Mucosa of stomach (tissue), 1 donor: ENCODE measurements around the gene PCDH1.
A peak's percentile ranks its signal among the peaks of the same experiment; 100 is the strongest.

ENCODE experiments used
- H3K27me3 ChIP-seq: one replicate; pipeline ENCODE4 v1.7.0; 2013; ENCODE audit warnings: mild to moderate bottlenecking, low read length; ENCODE audit not compliant: control insufficient read depth, insufficient read depth
- H3K36me3 ChIP-seq: one replicate; pipeline ENCODE4 v1.7.0; 2013; ENCODE audit warnings: low read length; ENCODE audit not compliant: control insufficient read depth, insufficient read depth
- H3K4me1 ChIP-seq: one replicate; pipeline ENCODE4 v1.7.0; 2013; ENCODE audit warnings: mild to moderate bottlenecking, low read length; ENCODE audit not compliant: control insufficient read depth, insufficient read depth
- H3K4me3 ChIP-seq: one replicate; pipeline ENCODE4 v1.7.0; 2013; ENCODE audit warnings: low read length
- H3K9ac ChIP-seq: one replicate; pipeline ENCODE4 v1.7.0; 2013; ENCODE audit warnings: mild to moderate bottlenecking, low read length, moderate library complexity
- H3K9me3 ChIP-seq: one replicate; pipeline ENCODE4 v1.7.0; 2013; ENCODE audit warnings: mild to moderate bottlenecking, low read length, moderate library complexity; ENCODE audit not compliant: control insufficient read depth
- donor health status: Pancreatic carcinoma.

PCDH1 gene

DNA sequence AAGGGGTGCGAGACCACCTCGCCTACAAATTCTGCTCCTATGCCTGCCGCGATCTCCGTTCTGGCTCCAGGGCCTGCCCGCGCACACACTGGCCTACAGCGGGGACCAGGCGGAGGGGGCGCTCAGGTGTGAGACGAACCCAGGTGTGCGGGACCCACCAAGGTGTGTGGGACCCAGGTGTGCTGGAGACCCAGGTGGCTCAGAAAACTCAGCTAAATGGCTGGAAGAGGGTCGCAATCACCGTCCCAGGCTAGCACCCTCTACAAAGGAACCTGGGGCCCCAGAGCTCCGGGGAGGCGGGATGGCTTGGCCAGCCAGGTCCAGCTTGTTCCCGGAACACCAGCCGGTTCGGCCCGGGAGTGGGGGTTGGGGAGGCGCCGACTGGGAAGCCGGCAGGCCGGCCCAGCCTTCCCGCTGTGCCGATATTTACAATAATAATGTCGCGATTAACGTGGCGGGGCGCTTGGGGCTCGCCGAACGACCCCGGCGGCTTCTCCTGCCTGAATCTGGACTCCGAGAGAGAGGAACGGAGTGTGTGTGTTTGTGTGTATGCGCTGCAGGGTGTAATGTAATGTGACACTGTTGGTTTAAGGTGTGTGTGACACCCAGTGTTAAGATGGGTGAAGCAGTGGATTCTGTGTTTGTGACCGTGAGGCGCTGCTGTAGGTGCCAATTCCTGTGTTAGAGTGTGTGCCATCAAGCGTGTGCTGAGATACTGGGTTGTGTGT, 1.4 kb downstream of the PCDH1 start:
- Histone ChIP-seq H3K4me1 (peaks cover 63% of the 10 kb centered on the region), H3K36me3 (no peaks in the 10 kb centered on the region), H3K9me3 (no peaks in the 10 kb centered on the region), H3K4me3 (peak overlapping the region; percentile 81), H3K27me3 (peaks cover 18% of the 10 kb centered on the region), H3K9ac (peak overlapping the region; percentile 98)

GRCh38 chr5:141875795-141876627, 2.2 kb downstream of the PCDH1 start:
- no peaks in the 10 kb centered on the region for H3K9me3 ChIP-seq
- H3K4me3 ChIP-seq = peak overlapping the region; percentile 81
- peak overlapping the region; percentile 98 for H3K9ac ChIP-seq
- peaks cover 68% of the 10 kb centered on the region for H3K4me1 ChIP-seq
- peaks cover 18% of the 10 kb centered on the region for H3K27me3 ChIP-seq
- H3K36me3 ChIP-seq = no peaks in the 10 kb centered on the region

DNA sequence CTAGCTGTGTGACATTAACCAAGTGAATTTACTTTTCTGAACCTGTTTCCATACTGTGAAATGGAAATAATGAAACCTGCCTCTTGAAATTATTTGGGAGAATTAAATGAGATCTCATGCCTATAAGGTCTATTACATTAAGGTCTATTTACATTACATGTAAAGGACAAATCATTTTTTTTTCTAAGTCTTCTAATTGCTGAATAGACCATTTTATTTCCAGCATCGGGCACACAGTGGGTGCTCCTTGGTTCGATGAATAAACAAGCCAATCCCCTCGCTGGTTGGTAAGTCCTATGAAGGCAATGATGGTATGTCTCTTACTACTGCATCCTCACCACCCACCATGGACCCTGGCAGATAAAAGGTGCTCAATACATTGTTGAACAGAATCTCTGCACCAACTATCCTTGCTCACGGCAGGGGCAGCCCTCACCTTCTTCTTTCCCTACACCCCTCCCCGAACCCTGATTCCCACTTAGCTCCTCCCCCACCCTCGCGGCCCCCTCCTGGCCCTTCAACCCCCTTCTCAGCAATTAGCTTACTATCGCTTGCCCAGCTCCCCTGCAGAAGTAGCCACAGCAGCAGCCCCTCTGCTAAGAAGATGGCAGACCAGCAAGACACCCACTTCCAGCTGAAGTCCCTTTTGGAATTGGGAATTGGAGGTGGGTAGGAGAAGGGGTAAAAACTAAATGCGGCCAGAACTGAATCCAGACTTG, 3.0 kb downstream of the PCDH1 start:
- H3K4me3 ChIP-seq = peak overlapping the region; percentile 81
- peak overlapping the region; percentile 98 for H3K9ac ChIP-seq
- H3K4me1 ChIP-seq = peaks cover 68% of the 10 kb centered on the region

DNA sequence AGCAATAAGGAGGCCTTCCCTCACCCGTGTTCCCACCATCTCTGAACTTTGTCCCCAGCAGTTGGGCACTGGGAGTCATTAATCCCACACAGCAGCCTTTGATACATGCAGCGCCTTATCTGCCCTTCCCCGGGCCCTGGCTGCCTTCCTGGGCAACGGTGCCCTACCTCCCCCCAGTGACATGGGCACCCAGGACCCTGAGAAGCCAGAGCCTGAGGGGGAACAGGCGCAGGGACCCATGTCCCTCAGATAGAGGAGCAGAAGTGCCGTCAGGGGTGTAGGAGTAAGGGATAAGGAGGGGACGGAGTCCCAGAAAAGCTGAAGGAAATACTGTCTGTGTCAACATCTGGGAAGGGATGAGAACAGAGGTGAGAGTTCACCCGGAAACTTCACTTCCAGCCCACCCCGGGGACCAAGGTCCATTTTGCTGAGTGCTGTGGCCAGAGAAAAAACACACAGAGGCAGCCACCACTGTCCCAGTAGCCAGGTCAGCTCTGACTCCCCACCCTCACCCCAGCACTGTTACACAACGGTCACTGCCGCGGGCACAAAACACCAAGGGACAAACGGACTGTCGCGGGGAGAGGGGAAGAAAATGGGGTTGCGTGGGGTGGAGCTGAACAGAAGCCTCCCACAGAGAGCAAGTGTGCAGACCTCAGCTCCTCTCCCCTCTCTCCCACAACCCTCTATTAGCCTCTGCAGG, 3.8 kb downstream of the PCDH1 start:
- H3K4me3 ChIP-seq = peak overlapping the region; percentile 21
- peaks cover 68% of the 10 kb centered on the region for H3K4me1 ChIP-seq
- H3K27me3 ChIP-seq = peaks cover 18% of the 10 kb centered on the region
- H3K9ac ChIP-seq = peak overlapping the region; percentile 98
- no peaks in the 10 kb centered on the region for H3K36me3 ChIP-seq
- H3K9me3 ChIP-seq = no peaks in the 10 kb centered on the region

More for the DNA sequence above, 3.0 kb downstream of the PCDH1 start:
- no peaks in the 10 kb centered on the region for H3K36me3 ChIP-seq
- H3K27me3 ChIP-seq = peaks cover 18% of the 10 kb centered on the region
- H3K9me3 ChIP-seq = no peaks in the 10 kb centered on the region

DNA sequence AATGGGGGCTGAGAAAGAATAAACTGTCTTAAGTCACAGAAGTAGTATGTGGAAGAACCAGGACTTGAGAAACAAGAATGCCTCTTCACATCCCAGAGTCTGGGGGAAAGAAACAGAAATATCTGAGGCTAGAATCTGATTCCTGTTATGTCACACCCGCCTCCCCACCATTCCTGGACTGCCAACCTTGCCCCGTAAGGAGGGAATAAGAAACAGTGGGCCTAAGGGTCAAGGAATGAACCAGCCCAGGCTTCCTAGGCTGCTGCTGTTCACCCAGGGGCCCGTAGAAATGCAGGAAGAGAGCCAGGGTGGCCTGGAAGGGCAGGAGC, 4.3 kb downstream of the PCDH1 start:
- Histone ChIP-seq H3K27me3 (peaks cover 18% of the 10 kb centered on the region), H3K4me1 (peaks cover 68% of the 10 kb centered on the region), H3K4me3 (peak overlapping the region; percentile 21), H3K9ac (peak overlapping the region; percentile 98), H3K9me3 (no peaks in the 10 kb centered on the region), H3K36me3 (peaks cover 2% of the 10 kb centered on the region)

DNA sequence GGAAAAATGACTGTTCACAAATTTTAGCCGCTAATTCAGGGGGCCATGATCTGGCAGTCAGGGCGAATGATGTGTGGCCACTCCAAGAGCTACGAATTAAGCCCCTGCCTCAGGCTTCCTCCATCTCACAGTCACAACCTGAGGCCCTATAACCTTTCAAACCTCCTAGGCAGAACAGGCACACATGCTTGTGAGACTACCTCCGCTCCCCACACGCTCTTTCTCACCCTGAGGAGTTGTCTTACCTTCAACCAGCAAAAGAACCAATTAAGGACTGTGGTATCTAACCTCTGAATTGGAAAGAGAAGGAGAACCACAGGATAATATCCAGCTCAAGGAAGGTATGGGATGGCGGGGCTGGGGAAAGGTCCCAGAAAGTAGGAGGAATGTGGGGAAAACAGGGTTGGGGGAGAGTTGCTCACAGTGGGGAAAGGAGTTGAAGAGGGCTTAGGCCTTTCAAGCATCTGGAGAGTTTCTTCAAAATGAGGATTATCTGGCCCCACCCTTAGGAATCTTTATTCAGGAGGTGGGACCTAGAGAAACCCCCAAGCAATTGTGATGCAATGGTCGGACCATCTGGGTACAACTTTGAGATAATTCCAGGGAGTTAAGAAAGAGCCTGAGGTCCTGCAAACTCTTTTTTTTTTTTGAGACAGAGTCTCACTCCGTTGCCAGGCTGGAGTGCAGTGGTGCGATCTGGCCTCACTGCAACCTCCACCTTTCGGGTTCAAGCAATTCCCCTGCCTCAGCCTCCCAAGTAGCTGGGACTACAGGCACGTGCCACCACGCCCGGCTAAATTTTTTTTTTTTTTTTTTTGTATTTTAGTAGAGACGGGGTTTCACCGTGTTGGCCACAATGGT, 5.5 kb downstream of the PCDH1 start:
- Histone ChIP-seq H3K9ac (no peak overlapping the region), H3K27me3 (peaks cover 17% of the 10 kb centered on the region), H3K9me3 (no peaks in the 10 kb centered on the region), H3K4me3 (no peak overlapping the region), H3K36me3 (peaks cover 6% of the 10 kb centered on the region), H3K4me1 (peaks cover 73% of the 10 kb centered on the region)

GRCh38 chr5:141871870-141872269, 6.3 kb downstream of the PCDH1 start:
- Histone ChIP-seq H3K4me3 (no peak overlapping the region), H3K9me3 (no peaks in the 10 kb centered on the region), H3K36me3 (peaks cover 6% of the 10 kb centered on the region), H3K4me1 (peaks cover 80% of the 10 kb centered on the region), H3K9ac (no peak overlapping the region), H3K27me3 (peaks cover 8% of the 10 kb centered on the region)

DNA sequence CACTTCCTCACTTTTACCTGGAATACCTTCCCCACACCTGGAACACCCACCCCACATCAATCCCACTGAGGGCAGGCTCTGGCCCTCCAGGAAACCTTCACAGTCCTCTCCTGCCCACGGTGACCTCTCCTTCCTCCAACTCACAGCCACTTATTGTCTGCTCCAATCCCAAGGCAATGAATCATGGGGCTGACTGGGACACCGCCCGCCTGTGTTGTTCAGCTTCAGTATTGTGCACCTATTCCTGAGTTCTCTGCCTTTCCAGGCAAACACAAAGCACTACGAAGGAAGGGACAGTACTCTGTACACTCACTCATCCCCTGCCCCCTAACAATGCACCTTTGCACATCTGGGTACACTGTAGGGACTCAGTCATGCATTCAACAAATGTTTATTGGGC, 7.3 kb downstream of the PCDH1 start:
- Histone ChIP-seq H3K27me3 (no peaks in the 10 kb centered on the region), H3K9ac (peak overlapping the region; percentile 16), H3K4me1 (peaks cover 89% of the 10 kb centered on the region), H3K9me3 (no peaks in the 10 kb centered on the region), H3K36me3 (peaks cover 6% of the 10 kb centered on the region), H3K4me3 (peak overlapping the region; percentile 1)

GRCh38 chr5:141870228-141870627, 8.0 kb downstream of the PCDH1 start:
- no peaks in the 10 kb centered on the region for H3K27me3 ChIP-seq
- H3K4me1 ChIP-seq = peaks cover 95% of the 10 kb centered on the region
- no peaks in the 10 kb centered on the region for H3K9me3 ChIP-seq
- peak overlapping the region; percentile 40 for H3K9ac ChIP-seq
- H3K4me3 ChIP-seq = no peak overlapping the region
- peaks cover 6% of the 10 kb centered on the region for H3K36me3 ChIP-seq

GRCh38 chr5:141869514-141869913, 8.7 kb downstream of the PCDH1 start:
- no peaks in the 10 kb centered on the region for H3K9me3 ChIP-seq
- no peaks in the 10 kb centered on the region for H3K27me3 ChIP-seq
- H3K4me1 ChIP-seq = peaks cover 96% of the 10 kb centered on the region
- peak overlapping the region; percentile 40 for H3K9ac ChIP-seq
- peaks cover 13% of the 10 kb centered on the region for H3K36me3 ChIP-seq
- no peak overlapping the region for H3K4me3 ChIP-seq

DNA sequence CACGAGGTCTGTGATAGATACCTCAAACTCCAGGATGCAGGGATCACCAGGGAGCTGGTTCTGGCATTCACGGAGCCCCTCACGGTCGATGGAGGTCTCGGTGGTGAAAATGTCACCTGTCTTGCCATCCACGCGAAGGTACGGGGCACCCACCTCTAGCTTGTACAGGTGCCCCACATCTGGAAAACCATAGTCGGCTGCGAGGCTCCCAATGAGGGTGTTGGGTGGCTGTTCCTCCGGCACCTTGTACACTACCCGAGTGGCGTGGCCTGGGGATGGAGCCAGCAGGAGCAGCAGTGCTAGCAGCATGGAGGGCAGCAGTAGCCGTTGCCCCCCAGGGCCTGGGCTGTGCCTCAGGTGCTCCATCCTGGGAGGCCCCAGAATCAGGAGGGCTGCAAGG, 9.2 kb downstream of the PCDH1 start:
- H3K27me3 ChIP-seq = no peaks in the 10 kb centered on the region
- H3K4me1 ChIP-seq = peaks cover 96% of the 10 kb centered on the region
- no peak overlapping the region for H3K4me3 ChIP-seq
- peak overlapping the region; percentile 40 for H3K9ac ChIP-seq
- H3K36me3 ChIP-seq = peaks cover 17% of the 10 kb centered on the region
- H3K9me3 ChIP-seq = no peaks in the 10 kb centered on the region
